HL-60 (cell line): ENCODE measurements around the gene PUS3.

Experiments
- DNase-seq, 2 experiments: peaks; one replicate each; pipeline ENCODE4 v3.0.0-alpha.2; 2010 to 2020; ENCODE audit warnings: low read depth in 1 of 2, low spot score in 1 of 2
- H3K27ac ChIP-seq: fragments of 250-450 bp; sonication (Bioruptor Pico); replicated peaks from 2 replicates; pipeline ENCODE4 v1.5.1; 2020; ENCODE audit warnings: mild to moderate bottlenecking, moderate library complexity
- H3K27me3 ChIP-seq: fragments of 250-450 bp; sonication (Bioruptor Pico); 2 replicates; pipeline ENCODE4 v1.5.1; 2021; ENCODE audit warnings: mild to moderate bottlenecking, moderate library complexity; ENCODE audit not compliant: insufficient read depth, poor library complexity, severe bottlenecking
- H3K4me3 ChIP-seq: replicated peaks from 2 replicates; pipeline ENCODE4 v1.5.1; 2011; ENCODE audit warnings: mild to moderate bottlenecking, control low read depth, low read length; ENCODE audit not compliant: insufficient read depth
- CTCF ChIP-seq: IDR thresholded peaks from one replicate; pipeline ENCODE4 v1.5.1; 2011; ENCODE audit warnings: low read length, control low read depth, inconsistent platforms; ENCODE audit not compliant: insufficient read depth
- GABPA ChIP-seq: IDR thresholded peaks from 2 replicates; pipeline ENCODE4 v1.6.1; 2012; ENCODE audit warnings: low read depth
- POLR2AphosphoS5 ChIP-seq: IDR thresholded peaks from 2 replicates; pipeline ENCODE4 v1.6.1; 2012; ENCODE audit warnings: low read depth
- SPI1 ChIP-seq: IDR thresholded peaks from 2 replicates; pipeline ENCODE4 v1.6.1; 2012; ENCODE audit warnings: low read depth, mild to moderate bottlenecking, borderline replicate concordance
- TF ChIP-seq, protein P1 (sequence below): IDR thresholded peaks from 2 replicates; pipeline ENCODE4 v1.6.1; 2012; ENCODE audit warnings: low read depth; ENCODE audit not compliant: insufficient replicate concordance

Gene PUS3

GRCh38 chr11:125945011-125945796 is 42.2 kb upstream of the PUS3 start:
- Histone ChIP-seq H3K27ac (no peak overlapping the region), H3K27me3 (no peaks in the 10 kb centered on the region), H3K4me3 (no peak overlapping the region)
- no peak for DNase-seq
- TF ChIP-seq SPI1 (no peak), CTCF (no peak), GABPA (no peak), POLR2AphosphoS5 (no peak)
- TF ChIP-seq, protein P1, sequence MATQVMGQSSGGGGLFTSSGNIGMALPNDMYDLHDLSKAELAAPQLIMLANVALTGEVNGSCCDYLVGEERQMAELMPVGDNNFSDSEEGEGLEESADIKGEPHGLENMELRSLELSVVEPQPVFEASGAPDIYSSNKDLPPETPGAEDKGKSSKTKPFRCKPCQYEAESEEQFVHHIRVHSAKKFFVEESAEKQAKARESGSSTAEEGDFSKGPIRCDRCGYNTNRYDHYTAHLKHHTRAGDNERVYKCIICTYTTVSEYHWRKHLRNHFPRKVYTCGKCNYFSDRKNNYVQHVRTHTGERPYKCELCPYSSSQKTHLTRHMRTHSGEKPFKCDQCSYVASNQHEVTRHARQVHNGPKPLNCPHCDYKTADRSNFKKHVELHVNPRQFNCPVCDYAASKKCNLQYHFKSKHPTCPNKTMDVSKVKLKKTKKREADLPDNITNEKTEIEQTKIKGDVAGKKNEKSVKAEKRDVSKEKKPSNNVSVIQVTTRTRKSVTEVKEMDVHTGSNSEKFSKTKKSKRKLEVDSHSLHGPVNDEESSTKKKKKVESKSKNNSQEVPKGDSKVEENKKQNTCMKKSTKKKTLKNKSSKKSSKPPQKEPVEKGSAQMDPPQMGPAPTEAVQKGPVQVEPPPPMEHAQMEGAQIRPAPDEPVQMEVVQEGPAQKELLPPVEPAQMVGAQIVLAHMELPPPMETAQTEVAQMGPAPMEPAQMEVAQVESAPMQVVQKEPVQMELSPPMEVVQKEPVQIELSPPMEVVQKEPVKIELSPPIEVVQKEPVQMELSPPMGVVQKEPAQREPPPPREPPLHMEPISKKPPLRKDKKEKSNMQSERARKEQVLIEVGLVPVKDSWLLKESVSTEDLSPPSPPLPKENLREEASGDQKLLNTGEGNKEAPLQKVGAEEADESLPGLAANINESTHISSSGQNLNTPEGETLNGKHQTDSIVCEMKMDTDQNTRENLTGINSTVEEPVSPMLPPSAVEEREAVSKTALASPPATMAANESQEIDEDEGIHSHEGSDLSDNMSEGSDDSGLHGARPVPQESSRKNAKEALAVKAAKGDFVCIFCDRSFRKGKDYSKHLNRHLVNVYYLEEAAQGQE: no peak

DNA sequence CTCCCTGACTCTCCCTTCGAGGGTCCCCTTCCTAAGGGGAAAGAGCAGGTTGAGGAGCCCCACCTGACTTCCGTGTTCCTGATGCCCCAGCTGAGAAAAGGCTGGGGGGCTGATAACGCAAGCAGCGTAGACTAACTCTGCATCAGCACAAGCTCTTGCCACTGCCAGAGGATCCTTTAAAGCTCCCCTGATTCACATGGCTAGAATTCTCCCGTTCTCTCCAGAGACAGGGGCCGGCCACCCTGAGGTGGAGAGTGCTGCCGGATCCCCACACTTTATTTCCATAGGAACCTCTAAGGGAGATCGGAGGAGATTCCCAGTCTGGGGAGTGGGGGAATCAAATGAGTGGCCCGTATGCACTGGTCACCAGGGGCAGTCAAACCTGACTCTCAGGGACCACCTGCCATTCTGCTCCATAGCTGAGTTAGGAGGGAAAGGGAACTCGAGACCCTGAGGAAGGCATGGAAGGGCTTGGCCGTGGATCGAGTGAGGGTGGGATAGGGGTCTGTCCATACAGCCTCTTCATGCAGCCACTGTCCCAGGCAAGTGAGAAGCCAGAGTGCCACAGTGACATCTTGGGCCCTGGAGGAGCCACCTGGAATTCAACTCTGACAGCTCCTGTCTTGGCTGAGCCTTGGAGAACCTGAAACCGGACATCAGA is 41.5 kb upstream of the PUS3 start:
- H3K27ac ChIP-seq: no peak overlapping the region
- H3K4me3 ChIP-seq: no peak overlapping the region
- H3K27me3 ChIP-seq: no peaks in the 10 kb centered on the region
- DNase-seq: no peak
- TF ChIP-seq GABPA (no peak), SPI1 (no peak)
- TF ChIP-seq, protein P1: no peak

DNA sequence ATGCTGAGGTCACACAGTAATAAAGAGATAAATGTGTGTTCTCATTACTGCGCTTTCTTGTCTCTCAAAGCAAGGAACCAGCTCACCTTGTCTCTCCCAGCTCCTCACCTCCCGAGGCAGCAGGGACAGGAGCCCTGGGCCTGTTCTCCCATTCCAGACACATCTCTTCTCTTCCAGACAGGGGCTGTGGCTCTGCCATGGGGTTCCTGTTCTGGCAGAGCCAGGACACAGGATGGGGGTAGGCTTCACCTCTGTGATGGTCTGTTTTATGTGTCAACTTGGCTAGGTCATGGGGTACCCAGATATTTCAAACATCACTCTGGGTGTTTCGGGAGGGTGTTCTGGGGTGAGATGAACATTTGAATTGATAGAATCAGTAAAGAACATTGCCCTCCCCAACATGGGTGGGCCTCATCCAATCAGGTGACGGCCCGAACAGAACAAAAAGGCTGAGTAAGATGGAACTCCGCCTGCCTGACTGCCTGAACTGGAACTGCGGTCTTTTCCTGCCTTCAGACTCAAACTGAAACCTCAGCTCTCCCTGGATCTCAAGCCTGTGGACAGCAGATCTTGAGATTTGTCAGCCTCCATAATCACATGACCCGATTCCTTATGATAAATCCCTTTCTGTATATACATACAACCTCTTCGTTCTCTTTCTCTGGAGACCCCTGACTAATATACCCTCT is 40.8 kb upstream of the PUS3 start:
- Histone ChIP-seq H3K4me3 (no peak overlapping the region), H3K27ac (no peak overlapping the region), H3K27me3 (no peaks in the 10 kb centered on the region)
- no peak for DNase-seq
- TF ChIP-seq GABPA (no peak), CTCF (no peak), SPI1 (no peak), POLR2AphosphoS5 (no peak)
- TF ChIP-seq, protein P1: no peak
